Measurements from ENCODE around the gene SRRT.

SRRT gene

GRCh38 chr7:100884736-100885439, 10.0 kb downstream of the SRRT start:
- DNase-seq = no peak

- no peak for DNase-seq
These were observed 10.7 kb downstream of the SRRT start for GRCh38 chr7:100885440-100886141.

- DNase-seq = no peak
These were observed 11.4 kb downstream of the SRRT start for GRCh38 chr7:100886142-100886935.

DNA sequence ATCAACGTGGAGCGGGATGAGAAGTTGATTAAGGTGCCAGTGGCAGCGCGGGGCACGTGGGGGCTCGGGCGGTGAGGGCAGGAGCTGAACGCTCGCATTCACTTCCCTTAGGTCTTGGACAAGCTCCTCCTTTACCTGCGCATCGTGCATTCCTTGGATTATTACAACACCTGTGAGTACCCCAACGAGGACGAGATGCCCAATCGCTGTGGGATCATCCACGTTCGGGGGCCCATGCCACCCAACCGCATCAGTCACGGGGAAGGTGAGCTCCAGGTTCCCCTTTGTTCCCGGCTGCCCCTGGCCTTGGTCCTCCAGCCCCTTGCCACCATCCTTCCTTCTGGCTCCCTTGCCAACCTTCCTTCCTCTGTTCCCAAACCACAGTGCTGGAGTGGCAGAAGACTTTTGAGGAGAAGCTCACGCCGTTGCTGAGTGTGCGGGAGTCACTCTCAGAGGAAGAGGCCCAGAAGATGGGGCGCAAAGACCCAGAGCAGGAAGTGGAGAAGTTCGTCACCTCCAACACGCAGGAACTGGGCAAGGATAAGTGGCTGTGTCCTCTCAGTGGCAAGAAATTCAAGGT, 12.1 kb downstream of the SRRT start:
- no peak for DNase-seq

GRCh38 chr7:100887516-100888290, 12.8 kb downstream of the SRRT start:
- no peak for DNase-seq

DNA sequence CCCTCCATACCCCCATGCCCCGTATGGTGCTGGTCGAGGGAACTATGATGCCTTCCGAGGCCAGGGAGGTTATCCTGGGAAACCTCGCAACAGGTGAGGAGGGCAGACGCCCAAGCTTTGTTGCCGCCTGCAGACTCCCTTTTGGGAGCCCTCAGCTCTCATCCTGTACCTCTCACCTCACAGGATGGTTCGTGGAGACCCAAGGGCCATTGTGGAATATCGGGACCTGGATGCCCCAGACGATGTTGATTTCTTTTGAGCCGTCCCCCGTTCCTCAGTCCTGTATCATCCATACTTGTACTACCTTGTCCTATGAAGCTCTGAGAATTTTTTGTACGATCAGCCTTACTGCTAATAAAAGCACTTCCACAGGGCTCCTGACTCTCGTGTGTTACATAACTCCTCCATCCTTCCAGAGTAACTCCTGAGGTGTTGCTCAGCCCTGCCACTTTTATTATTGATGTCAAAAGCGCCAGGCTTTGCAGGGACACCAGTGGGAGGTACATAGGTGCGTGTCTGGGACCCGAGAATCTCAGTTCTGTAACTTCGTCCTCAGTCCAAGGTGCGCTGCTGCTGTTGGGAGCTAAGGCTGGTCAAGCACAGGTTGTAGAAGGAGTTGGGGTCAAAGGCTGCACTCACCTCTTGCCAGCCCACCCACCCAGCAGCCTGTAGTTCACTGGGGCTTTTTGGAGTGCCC, 13.5 kb downstream of the SRRT start:
- no peak for DNase-seq

DNA sequence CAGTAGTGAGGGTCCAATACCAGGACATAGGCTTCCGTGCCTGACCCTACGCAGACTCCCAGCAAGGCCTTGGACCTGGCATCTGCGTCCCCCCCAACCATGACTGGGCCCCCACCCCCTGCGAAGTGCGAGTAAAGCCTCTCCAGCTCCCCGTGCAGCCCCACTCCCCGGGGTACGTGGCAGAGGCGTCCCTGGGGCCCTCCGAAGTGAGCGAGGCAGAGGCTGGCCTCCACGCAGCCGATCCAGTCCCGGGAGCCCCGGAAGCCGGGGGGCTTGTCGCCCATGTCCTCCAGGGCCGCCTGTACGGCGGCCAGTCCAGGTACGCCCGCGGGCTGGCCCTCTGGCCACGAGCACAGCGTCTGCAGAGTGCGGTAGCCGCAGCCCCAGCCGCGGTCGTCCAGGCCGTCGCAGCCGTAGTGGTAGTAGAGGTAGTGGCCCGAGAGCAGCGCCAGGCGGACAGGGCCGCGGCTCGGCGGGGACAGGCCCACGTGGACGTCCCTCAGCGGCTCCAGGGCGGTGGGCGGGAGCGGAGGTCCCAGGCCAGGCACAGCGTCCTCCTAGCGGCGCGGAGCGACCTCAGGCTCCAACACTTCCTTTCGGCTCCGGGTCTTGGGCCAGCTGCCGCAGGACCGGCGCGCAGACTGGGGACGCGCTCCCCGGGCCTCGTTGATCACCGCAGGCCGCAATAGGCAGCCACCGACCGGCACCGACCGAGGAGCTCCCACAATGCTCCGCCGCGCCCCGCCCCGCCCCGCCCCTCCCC, 14.3 kb downstream of the SRRT start, which contains the start of gene UFSP1:
Gene UFSP1 (minus strand): TSS at position 728 of the 763 bp plus-strand sequence. CDS start 444 bp downstream, at position 284.
- DNase-seq = peak; percentile 40

DNA sequence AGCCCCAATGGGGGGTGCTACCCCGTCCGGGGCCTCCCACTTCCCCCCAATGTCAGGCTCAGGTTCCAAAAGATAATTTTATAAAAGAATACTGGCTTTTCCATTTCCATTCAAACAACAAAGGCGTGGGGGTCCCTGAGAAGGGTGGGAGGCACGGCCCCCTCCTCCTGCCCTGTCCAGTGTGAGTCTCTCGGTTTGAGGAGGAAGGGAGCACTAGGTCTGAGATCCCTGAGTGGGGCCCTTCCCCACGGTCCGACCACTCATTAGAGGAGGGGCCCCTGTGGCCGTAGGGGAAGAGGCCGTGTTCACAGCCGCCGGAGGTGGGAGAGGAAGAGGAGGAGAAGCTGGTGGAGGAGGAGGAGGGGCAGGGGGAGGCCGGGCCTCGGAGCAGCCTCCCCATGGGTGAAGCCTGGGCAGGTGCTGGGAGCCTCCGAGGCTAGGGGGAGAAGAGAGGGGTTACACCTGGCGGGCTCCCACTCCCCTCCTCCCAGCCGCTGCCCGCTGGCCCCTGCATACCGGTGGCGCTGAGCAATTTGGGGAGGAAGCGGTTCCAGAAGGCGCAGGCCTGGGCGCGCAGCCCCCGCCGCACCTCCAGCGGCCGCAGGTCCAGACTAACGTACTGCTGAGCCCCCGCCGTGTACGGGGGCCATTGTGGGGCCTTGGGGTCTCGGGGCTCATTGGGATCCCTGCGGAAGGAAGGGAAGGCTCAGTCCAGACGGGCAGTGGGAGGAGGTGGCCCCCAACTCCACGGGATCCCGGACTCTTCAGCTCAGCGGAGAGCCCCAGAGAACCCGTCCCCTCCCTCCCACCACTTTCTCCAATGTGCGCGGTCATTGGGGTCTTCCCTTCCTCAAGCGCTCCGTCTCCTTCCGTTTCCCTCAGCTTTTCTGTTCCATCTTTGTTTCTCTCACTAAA, 16.0 kb downstream of the SRRT start:
- no peak for DNase-seq

- no peak for DNase-seq
These were observed 16.8 kb downstream of the SRRT start for GRCh38 chr7:100891568-100892247.

GRCh38 chr7:100892364-100893317, 17.7 kb downstream of the SRRT start:
- no peak for DNase-seq

GRCh38 chr7:100893318-100893895, 18.5 kb downstream of the SRRT start:
- no peak for DNase-seq

- DNase-seq = no peak
These were observed 19.2 kb downstream of the SRRT start for GRCh38 chr7:100893910-100894721.

- DNase-seq = peak; percentile 70
These were observed 20.2 kb downstream of the SRRT start for GRCh38 chr7:100894860-100895700.

DNA sequence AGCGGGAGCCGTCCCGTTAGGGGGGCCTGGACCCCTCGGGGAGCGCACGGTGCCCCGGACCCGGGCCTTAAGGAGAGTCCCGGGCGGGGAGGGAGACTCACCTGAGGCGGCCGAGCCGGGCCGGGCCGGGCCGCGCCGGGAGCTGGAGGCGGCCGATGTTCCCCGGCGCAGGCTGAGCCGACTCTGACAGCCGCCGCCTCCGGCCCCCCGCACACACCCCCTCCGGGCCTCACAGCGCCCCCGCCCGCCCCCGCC, 20.7 kb downstream of the SRRT start, which contains the start of gene ACHE:
Gene ACHE (minus strand): TSS at position 188 of the 255 bp plus-strand sequence. CDS start 1,656 bp downstream, outside the sequence.
- DNase-seq = peak; percentile 32

DNA sequence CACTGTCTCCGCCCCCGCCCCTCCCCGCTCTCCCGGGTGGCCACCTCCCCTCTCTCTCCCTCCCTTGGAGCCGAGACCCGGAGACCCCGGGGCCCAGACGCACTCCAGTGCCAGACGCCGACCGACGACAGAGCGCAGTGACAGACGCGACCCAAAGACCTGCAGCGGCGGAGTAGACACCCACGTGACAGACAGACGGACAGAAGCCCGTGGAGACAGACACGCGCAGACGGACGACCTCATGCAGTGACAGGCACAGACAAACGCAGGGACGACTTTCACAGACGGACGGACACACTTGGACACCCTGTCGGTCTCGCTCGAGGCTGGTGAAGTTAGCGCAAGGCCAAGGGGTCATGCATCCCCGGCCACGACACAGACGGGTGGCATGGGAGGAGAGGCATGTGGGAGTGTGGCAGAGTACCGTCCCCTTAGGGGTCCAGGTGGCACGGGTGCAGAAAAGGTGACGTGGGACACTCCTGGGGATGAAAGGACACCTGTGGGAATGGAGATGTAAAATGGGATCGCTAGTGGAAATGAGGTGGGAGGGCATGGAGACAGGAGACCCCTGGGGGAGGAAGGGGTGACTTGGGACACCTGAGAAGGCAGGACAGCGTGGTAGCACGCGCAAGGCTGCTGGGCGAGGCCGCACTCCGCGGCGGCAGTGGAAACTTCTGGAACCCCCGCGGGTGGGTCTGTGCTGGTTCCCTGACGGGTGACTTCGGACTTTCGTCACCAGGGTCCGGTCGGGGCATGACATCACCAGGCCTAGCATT, 21.2 kb downstream of the SRRT start:
- peak; percentile 41 for DNase-seq
